ENCODE results near the gene HNRNPM.
"Not testable (repeated sequence)": the region's sequence is repeated elsewhere in the genome, so short reads cannot be mapped to it uniquely, and the experiment has no call there.

HNRNPM gene

GRCh38 chr19:8506402-8506957 is 61.7 kb downstream of the HNRNPM start:
- in situ Hi-C loops (cut with HindIII; ENCODE audit: low sequenced_read_pairs) = no loop called here

- in situ Hi-C loops (cut with HindIII; ENCODE audit: low sequenced_read_pairs) = no loop called here
Measured at GRCh38 chr19:8510589-8511115, 65.9 kb downstream of the HNRNPM start.

GRCh38 chr19:8511573-8512101 is 66.9 kb downstream of the HNRNPM start:
- in situ Hi-C loops (cut with HindIII; ENCODE audit: low sequenced_read_pairs) = no loop called here

GRCh38 chr19:8512115-8512967 is 67.6 kb downstream of the HNRNPM start:
- in situ Hi-C loops (cut with HindIII; ENCODE audit: low sequenced_read_pairs) = no loop called here

GRCh38 chr19:8513036-8513686 is 68.4 kb downstream of the HNRNPM start:
- in situ Hi-C loops (cut with HindIII; ENCODE audit: low sequenced_read_pairs) = no loop called here

- in situ Hi-C loops (cut with HindIII; ENCODE audit: low sequenced_read_pairs) = no loop called here
Measured at GRCh38 chr19:8513687-8514504, 69.1 kb downstream of the HNRNPM start, which contains the start of gene ZNF414. Gene ZNF414 (minus strand): TSS chr19:8514167. CDS start chr19:8514046, 121 bp downstream.

GRCh38 chr19:8514505-8515009 is 69.8 kb downstream of the HNRNPM start:
- in situ Hi-C loops (cut with HindIII; ENCODE audit: low sequenced_read_pairs) = not testable (repeated sequence)

- in situ Hi-C loops (cut with HindIII; ENCODE audit: low sequenced_read_pairs) = no loop called here
Measured at GRCh38 chr19:8515317-8515716, 70.5 kb downstream of the HNRNPM start.

- in situ Hi-C loops (cut with HindIII; ENCODE audit: low sequenced_read_pairs) = no loop called here
Measured at GRCh38 chr19:8517551-8518442, 73.0 kb downstream of the HNRNPM start.

GRCh38 chr19:8518536-8518935 is 73.8 kb downstream of the HNRNPM start:
- in situ Hi-C loops (cut with HindIII; ENCODE audit: low sequenced_read_pairs) = no loop called here

- in situ Hi-C loops (cut with HindIII; ENCODE audit: low sequenced_read_pairs) = no loop called here
Measured at GRCh38 chr19:8519388-8519787, 74.6 kb downstream of the HNRNPM start.

- in situ Hi-C loops (cut with HindIII; ENCODE audit: low sequenced_read_pairs) = no loop called here
Measured at GRCh38 chr19:8525401-8525684, 80.6 kb downstream of the HNRNPM start.

GRCh38 chr19:8526345-8527091 is 81.7 kb downstream of the HNRNPM start:
- in situ Hi-C loops (cut with HindIII; ENCODE audit: low sequenced_read_pairs) = no loop called here

GRCh38 chr19:8528500-8528899 is 83.7 kb downstream of the HNRNPM start:
- in situ Hi-C loops (cut with HindIII; ENCODE audit: low sequenced_read_pairs) = no loop called here

- in situ Hi-C loops (cut with HindIII; ENCODE audit: low sequenced_read_pairs) = no loop called here
Measured at GRCh38 chr19:8529369-8530006, 84.7 kb downstream of the HNRNPM start.

- in situ Hi-C loops (cut with HindIII; ENCODE audit: low sequenced_read_pairs) = no loop called here
Measured at GRCh38 chr19:8530061-8530679, 85.4 kb downstream of the HNRNPM start.

- in situ Hi-C loops (cut with HindIII; ENCODE audit: low sequenced_read_pairs) = no loop called here
Measured at GRCh38 chr19:8531470-8531869, 86.7 kb downstream of the HNRNPM start.

GRCh38 chr19:8532225-8532624 is 87.5 kb downstream of the HNRNPM start:
- in situ Hi-C loops (cut with HindIII; ENCODE audit: low sequenced_read_pairs) = no loop called here
